Measurements from ENCODE around the gene MTUS2.

MTUS2 gene

GRCh38 chr13:28820099-28821051 lies at the start of gene MTUS2:
TSS of gene MTUS2 (plus strand) at chr13:28820339.
- no peak for DNase-seq

GRCh38 chr13:28778308-28779215 lies 41.6 kb upstream of the MTUS2 start:
- DNase-seq = no peak

- no peak for DNase-seq
Observed at GRCh38 chr13:28792992-28793391, 27.1 kb upstream of the MTUS2 start.

GRCh38 chr13:28794396-28794795 lies 25.7 kb upstream of the MTUS2 start:
- DNase-seq = no peak

- DNase-seq = no peak
Observed at GRCh38 chr13:28796938-28797257, 23.2 kb upstream of the MTUS2 start.

GRCh38 chr13:28805193-28805819 lies 14.8 kb upstream of the MTUS2 start:
- DNase-seq = no peak

- no peak for DNase-seq
Observed at GRCh38 chr13:28817204-28817603, 2.9 kb upstream of the MTUS2 start.

- no peak for DNase-seq
Observed at GRCh38 chr13:28819046-28819730, 951 bp upstream of the MTUS2 start.

GRCh38 chr13:28819735-28820098 lies 422 bp upstream of the MTUS2 start:
- peak; percentile 53 for DNase-seq

GRCh38 chr13:28822151-28822550 lies 2.0 kb downstream of the MTUS2 start:
- no peak for DNase-seq

GRCh38 chr13:28822801-28823200 lies 2.7 kb downstream of the MTUS2 start:
- DNase-seq = no peak

- no peak for DNase-seq
Observed at GRCh38 chr13:28825379-28825778, 5.2 kb downstream of the MTUS2 start.

- no peak for DNase-seq
Observed at GRCh38 chr13:28826368-28826767, 6.2 kb downstream of the MTUS2 start.

- no peak for DNase-seq
Observed at GRCh38 chr13:28830580-28830979, 10.4 kb downstream of the MTUS2 start.

- no peak for DNase-seq
Observed at GRCh38 chr13:28831117-28831516, 11.0 kb downstream of the MTUS2 start.

GRCh38 chr13:28837111-28837510 lies 17.0 kb downstream of the MTUS2 start:
- no peak for DNase-seq

GRCh38 chr13:28843639-28844038 lies 23.5 kb downstream of the MTUS2 start:
- DNase-seq = no peak

GRCh38 chr13:28849441-28849840 lies 29.3 kb downstream of the MTUS2 start:
- DNase-seq = no peak

GRCh38 chr13:28850226-28850625 lies 30.1 kb downstream of the MTUS2 start:
- no peak for DNase-seq

- DNase-seq = no peak
Observed at GRCh38 chr13:28851422-28851821, 31.3 kb downstream of the MTUS2 start.

- DNase-seq = no peak
Observed at GRCh38 chr13:28854657-28855056, 34.5 kb downstream of the MTUS2 start.

GRCh38 chr13:28856287-28856686 lies 36.1 kb downstream of the MTUS2 start:
- no peak for DNase-seq

- DNase-seq = no peak
Observed at GRCh38 chr13:28859069-28859468, 38.9 kb downstream of the MTUS2 start.
